ENCODE results near the gene SETBP1.
A peak's percentile ranks its signal among the peaks of the same experiment; 100 is the strongest.
"Not testable (repeated sequence)": the region's sequence is repeated elsewhere in the genome, so short reads cannot be mapped to it uniquely, and the experiment has no call there.

SETBP1 gene

GRCh38 chr18:44708451-44709083 lies 27.9 kb downstream of the SETBP1 start:
- no peak for DNase-seq

GRCh38 chr18:44709307-44710126 lies 28.8 kb downstream of the SETBP1 start:
- DNase-seq, result no peak

- no peak for DNase-seq
These were observed 30.2 kb downstream of the SETBP1 start for GRCh38 chr18:44710931-44711330.

GRCh38 chr18:44712025-44712424 lies 31.3 kb downstream of the SETBP1 start:
- no peak for DNase-seq

- no peak for DNase-seq
These were observed 32.7 kb downstream of the SETBP1 start for GRCh38 chr18:44713435-44713834.

DNA sequence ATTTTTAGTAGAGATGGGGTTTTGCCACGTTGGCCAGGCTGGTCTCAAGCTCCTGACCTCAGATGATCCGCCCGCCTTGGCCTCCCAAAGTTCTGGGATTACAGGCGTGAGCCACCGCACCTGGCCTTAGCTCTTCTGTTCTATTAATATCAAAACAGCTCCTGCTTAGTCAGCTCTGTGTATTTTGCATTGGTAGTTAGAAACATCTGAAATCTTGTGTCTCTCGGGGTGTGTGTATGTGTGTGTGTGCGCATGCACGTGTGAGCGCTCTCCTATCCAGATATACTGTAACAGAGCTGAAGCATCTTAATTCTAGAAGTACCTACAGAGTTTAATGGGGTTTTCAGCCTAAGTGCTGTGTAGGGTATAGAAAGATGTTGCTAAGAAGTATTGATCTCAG lies 33.7 kb downstream of the SETBP1 start:
- no peak for DNase-seq

DNA sequence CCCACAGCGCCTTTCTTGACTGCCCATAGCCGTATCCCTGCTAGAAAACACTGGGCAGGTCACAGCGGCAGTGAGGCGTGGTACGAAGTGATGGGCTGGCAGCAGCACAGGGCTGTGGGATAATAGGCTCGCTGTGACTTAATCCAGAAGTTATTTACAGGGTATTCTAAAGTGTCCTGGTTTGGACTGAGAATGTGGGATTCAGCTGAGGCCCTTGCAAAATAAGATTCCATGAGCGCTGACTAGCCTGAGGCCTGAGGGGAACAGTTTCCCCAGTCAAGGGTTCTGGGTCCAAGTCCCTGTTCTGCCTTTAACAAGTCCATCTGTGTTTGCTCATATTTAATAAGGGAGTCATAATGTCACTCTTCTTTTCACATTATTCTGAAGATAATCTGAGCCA lies 34.6 kb downstream of the SETBP1 start:
- DNase-seq, result no peak

DNA sequence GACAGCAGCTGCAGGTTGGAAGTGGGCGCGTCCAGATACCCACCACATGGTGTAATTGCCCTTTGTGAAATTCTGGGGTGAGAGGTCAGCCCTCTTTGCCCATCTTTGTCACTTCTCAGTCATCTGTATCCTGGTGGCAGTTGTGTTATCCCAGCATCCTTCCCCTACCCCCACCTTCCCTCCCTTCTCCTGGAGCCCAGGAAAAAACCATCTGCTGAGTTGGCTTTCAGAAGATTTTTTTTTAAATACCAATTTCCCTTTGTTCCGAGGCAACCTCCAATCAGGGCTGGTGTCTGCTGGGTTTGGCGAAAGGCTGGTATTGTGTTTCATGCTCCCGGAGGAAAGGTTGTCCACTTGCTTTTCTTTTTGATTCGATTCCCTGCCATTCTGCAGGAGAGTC lies 35.2 kb downstream of the SETBP1 start:
- peak; percentile 65 for DNase-seq

GRCh38 chr18:44716697-44717163 lies 36.0 kb downstream of the SETBP1 start:
- no peak for DNase-seq

DNA sequence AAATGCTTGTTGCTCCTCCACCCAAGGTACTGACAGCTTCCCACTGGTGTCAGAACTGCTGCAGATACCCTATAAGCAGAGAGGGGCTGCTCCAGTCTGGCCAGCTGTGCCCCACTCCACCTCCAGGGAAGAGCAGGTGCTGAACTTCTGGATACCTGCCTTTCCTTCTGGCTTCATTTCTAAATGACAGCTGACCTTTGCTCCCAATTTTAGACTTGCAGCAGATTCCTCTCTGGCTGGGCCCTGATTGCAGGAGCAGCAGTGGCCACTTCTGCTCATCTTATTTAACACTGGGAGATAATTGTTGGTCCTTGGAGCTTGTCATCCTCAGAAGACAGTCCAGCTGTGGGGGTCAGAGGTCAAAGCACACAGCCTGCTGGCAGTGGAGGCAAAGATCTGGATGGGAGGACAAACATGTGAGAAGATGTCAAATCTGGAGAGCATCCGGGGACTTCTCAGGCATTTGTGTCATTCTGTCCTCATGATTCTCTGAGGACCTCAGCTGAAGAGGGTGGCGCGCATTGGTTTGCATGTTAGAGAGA lies 38.9 kb downstream of the SETBP1 start:
- DNase-seq, result no peak

- DNase-seq, result not testable (repeated sequence)
These were observed 41.1 kb downstream of the SETBP1 start for GRCh38 chr18:44721748-44722147.

DNA sequence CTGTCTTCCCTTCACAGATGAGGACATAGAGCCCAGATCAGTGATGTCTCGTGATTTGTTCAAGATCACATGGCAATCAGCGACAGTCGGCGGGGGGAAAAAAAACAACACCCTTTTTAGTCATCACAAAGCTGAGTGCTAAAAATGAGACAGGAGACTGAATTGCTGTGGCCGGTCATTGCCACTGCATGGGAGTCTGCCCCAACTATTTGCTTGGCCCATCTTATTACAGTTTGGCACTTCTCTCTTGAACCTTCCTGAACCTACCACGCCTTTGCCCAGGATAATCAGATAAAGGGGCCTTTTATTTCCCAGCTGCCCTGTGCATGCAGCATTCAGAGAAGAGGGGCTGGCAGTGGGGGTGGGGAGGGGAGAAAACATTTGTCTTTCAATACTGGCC lies 42.7 kb downstream of the SETBP1 start:
- DNase-seq, result no peak

- DNase-seq, result no peak
These were observed 43.6 kb downstream of the SETBP1 start for GRCh38 chr18:44724105-44724778.

GRCh38 chr18:44725300-44726058 lies 44.8 kb downstream of the SETBP1 start:
- DNase-seq, result no peak

GRCh38 chr18:44726059-44726421 lies 45.4 kb downstream of the SETBP1 start:
- no peak for DNase-seq

DNA sequence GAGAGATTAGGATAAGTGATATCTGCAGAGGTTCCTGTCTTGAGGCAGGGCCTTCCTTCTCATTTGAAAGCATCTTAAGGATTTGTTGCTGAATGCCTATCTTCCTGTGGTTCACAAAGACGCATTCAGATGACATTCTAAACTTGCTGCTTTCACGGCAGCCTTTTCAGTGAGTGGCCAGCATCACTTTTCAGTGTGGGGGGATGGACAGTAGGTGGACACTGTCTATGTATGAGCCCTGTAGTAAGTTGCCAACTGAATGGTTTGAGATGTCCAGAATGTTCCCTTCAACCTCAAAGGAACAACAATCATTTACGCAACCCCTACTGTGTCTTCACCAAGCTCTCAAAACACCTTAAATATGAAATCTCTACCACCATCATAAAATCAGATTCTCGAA lies 46.6 kb downstream of the SETBP1 start:
- no peak for DNase-seq

- DNase-seq, result no peak
These were observed 49.0 kb downstream of the SETBP1 start for GRCh38 chr18:44729631-44730101.

- DNase-seq, result no peak
These were observed 50.3 kb downstream of the SETBP1 start for GRCh38 chr18:44730803-44731529.

- DNase-seq, result no peak
These were observed 51.0 kb downstream of the SETBP1 start for GRCh38 chr18:44731530-44732237.

GRCh38 chr18:44732238-44732563 lies 51.5 kb downstream of the SETBP1 start:
- no peak for DNase-seq

- DNase-seq, result no peak
These were observed 51.9 kb downstream of the SETBP1 start for GRCh38 chr18:44732599-44732998.

Measured in NCI-H1694 (cell line).